C1 segment of cervical spinal cord (tissue), 14 donors: ENCODE measurements around the gene MLN.

Experiments
- DNase-seq, 14 donors: peaks; one replicate each; lab custom pipeline; 2025; lab: John Stamatoyannopoulos, UW

The MLN gene

DNA sequence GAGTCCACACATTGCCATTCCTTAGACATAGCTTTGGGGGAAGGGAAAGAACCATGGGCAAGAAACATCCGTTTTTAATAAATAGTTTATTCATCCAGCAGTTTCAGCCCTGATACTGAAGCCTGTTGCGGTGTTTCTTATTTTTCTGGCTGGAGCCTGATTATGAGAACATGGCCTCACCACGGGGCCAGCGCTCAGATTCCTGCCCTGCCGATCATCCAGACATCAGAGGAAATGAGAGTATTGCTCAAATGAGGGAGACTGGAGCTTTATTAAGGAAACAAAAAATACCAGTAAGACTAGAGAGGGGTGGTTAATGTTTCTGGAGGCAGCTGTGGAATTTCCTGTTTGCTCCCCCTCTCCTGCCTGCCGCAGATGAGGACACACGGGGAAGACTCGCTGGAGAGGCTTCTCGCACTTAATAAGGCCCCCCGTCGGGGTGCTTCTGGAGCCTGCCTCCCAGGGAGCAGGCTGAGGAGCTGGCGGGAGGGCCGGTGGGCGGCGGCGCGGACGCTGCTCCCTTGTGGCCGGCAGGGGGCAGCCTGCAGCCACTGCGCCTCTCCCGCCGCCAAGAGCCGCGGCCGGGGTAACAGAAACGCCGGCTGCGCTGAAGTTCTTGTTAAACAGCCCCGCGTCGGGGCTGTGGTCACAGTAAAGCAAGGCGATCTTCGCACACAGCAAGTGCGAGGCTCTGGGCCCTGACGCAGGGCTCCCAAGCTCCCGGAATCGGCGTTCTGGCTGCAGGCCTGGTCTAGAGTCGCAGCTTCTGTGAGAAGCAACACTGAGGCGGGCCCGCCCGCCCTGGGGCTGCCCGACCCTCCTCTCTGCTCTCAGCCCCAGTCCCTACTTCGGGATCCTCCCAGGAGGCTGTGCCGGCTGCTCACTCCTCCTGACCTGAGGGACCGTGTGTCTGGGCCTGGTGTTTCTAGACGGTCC lies 32.4 kb downstream of the MLN start:
- peak in 11 of 14 donors; percentile 9 to 73 (median 33) for DNase-seq

DNA sequence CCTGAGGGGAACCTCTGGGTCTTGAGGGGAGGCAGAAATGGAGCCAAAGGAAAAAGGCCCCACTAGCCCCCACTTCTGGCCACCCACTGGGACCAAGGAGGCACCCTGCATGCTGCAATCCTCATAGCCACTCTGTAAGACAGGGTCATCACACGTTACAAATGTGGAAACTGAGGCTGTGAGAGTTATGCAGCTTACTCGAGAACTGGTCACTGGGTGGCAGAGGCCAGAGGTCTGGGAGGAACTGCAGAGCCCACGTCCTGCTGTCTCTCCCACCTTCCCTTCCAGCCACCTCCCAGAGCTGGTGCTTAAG lies 33.0 kb downstream of the MLN start:
- DNase-seq, result no peak

DNA sequence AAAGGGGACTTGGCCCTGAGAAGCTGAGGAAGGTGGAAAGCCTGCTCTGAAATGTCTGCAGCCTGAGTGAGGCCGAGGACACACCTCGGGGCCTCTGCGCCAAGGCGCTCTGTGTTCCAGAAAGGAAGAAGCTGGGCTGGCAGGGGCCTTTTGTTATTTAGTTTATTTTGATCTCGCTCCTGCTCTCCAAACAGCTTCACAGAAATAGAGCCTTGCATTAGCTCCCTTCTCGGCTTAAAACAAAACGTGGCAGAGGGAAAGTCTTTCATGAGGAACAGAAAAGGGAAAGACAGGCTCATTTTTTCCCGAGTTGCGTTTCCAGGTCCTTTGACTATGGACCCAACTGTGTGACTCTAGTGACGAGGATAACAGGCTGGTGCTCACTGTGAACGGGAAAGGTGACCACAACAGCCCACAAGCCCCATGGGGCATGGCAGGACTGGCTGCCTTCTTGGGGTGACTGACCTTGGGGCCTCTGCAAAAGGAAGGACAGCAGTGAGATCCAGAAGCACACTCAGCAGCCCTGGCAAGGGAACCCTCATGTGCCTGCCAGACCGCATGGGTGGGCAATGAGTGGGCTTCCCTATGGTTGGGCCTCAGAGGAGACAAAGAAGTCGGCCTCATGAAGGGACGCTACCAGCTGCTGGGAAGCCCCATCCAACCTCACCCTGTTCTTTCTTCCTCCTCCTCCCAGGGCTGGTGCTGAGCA lies 33.5 kb downstream of the MLN start:
- no peak for DNase-seq

DNA sequence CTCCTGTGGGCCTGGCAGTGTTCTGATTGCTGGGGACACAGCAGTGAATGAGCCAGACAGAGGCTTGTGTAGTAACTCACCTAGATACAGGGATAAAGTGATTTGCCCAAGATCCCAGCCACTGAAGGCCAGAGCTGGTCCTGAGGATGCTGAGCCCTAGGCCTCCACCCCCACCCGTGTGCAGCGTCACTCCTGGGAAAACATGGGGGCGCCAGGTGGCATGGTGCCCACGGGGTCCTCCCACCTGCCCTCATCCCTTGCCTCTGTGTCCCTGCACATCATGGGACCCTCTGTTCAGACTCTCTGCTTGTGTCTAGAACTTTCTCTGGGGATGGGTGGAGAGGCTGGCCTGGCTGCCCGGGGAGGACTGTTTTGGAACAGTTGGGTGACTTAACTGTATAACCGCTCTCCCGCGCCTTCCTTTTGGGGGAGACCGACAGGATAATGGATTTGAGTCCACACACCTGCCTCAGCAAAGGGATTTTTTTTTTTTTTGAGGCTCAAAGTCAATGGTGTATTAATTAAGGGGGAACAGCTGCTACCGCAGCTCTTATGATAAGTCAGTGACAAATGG lies 34.5 kb downstream of the MLN start:
- DNase-seq, result no peak

DNA sequence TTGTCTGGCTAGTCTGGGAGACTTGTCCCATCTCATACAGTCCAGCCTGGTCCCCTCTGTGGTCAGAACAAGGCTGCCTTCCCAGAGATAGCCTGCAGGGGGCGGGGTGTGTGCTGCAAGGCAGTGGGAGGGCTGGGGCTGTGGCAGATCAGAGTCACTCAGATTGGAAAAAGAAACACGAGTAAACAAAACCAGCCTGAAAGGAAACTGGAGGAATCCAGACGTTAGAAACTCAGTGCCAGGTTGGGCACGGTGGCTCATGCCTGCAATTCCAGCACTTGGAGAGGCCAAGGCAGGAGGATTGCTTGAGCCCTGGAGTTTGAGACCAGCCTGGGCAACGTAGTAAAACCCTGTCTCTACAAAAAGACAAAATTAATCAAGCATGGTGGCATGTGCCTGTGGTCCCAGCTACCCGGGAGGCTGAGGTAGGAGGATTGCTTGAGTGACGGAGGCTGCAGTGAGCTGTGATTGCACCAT lies 35.1 kb downstream of the MLN start:
- DNase-seq, result peak in 13 of 14 donors; percentile 14 to 76 (median 46)

DNA sequence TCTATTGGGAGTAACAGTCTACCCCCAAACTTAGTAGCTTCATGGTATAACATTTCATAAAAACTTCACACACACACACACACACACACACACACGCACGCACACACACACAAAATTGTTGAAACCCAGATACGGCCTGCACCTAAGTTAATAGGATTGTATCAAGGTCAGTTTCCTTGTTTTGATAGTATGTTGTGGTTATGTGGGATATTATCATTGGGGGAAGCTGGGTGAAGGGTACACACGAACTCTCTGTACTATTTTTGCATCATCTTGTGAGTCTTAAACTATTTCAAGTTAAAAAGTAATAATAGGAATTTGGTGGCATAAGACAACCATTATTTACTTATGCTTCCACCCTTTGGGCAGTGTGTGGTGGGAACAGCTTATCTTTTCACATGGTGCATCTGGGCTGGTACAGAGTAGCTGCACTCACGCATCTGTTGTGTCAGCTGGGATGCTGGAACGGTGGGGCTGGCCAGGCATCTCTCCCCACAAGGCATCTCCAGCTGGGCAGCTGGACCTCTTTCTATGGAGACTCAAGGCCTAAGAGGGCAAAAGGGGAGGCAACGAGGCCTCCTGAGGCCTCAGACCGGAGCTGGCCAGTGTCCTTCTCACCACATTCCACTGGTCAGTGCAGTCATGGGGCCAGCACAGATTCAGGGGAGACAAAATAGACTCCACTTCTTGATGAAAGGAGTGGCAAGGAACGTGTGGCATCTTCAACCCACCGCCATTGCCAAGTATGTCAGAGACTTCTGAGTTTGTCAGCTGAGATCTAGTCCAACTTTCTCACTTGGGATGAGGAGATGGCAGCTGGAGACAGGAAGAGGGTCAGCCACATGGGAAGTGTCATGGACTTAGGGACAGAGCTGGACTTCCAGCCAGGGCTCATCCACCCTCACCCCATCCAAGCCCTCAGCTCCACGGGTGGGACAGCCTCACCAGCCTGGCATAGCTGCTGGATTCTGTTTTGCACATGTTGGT lies 36.6 kb downstream of the MLN start:
- no peak for DNase-seq

DNA sequence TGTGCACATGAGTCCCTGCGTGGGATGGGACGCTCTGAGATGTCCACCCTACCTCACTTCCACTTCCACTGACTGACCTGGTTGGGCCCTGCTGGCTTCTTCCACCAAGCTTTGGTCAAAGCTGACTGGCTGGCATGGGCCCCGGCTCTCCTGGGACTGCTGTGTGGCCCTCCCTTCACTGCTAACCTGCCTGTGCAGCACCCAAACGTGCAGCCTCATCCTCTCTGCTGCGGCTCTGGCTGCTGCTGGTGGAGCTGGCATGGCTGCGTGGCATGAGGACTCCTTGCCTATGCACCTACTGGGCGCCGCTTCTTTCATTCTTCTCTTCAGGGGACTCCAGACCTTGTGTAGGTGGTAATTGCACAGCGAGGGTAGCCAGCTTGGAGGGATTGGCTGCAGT lies 38.4 kb downstream of the MLN start:
- no peak for DNase-seq

DNA sequence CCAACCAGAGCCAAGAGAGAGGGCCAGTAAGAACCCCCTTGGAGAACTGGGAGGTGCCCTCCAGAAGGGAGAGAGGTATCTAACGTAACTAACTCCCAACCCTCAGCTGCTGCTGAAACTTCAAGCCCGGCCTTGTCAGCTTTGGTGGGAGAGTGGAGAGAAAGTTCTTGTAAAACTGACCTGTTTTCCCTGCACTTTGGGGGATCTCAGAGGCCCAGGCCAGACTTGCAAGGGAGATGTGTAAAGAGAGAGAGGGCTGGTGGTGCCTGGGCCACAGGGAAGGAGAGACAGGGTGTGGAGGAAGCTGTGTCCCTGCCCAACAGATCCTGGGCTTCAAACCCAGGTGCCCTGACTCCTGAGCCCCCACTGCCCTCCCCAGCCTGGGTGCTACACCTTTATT lies 39.8 kb downstream of the MLN start:
- DNase-seq, result no peak

DNA sequence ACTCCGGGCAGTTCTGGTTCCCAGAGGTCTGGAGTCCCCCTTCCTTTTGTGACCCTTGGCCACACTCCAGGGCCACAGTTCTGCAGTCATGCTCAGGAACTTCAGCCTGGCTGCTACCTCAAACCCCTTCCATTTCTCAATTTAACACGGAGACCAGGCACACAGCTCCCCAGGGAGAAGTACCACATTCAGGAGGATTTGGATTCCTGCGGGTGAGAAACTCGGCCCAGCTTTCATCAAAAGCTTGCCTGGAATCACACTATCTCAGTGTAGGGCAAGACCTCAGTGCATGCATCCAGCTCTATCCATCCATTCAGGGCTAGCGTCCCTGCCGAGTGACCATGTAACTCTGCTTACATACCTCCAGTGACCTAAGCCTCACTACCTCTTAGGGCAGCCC lies 40.3 kb downstream of the MLN start:
- DNase-seq, result no peak

DNA sequence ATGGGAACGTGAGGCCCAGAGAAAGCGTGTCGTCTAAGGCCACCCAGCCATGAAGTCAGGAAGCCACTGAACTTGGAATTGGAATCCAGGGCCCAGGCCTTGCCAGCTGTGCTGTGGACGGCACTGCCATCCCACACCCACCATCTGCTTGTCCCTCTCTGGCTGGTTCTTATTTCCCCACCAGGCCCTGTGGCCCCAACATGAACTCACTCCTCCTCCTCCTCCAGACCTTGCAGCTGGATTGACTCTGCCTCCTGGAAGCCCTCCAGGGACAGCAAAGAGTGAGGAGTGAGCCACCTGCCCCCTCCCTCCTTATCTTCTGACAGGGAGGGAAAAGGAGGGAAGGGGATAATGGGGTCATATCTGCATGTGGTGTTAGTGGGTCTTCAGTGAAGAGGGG lies 41.1 kb downstream of the MLN start:
- no peak for DNase-seq

DNA sequence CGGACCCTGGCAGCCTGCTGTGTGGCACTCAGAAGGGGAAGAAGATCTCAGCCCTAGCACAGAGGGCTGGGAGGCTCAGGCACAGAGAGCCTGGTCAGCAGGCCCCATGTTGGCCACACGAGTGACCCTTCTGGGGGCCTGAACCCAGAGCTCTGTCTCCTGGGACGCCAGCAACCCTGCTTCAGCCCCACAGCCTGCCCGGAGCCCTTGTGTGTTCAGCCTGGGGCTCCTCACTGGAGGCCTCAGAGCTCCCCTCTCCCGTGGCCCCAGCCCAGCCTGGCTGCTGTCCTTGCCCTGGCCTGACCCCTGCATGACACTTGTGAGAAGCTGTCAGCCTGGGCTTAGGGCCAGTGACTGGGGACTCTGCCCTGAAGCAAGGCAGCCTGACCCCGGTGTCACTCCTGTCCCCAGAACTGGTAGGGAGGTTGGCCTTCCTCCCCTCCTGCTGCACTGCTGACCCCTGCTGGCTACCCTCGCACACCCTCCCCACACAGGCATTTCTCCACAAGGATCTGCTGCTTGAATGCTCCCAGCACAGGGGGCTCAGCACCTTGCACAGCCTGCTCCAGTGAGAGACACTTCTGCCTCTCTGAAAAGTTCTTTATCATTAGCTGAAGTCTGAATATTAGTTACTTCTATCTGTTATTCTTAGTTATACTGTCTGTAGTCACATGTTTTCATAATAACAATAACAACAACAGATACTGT lies 41.7 kb downstream of the MLN start:
- peak in 11 of 14 donors; percentile 9 to 73 (median 37) for DNase-seq

DNA sequence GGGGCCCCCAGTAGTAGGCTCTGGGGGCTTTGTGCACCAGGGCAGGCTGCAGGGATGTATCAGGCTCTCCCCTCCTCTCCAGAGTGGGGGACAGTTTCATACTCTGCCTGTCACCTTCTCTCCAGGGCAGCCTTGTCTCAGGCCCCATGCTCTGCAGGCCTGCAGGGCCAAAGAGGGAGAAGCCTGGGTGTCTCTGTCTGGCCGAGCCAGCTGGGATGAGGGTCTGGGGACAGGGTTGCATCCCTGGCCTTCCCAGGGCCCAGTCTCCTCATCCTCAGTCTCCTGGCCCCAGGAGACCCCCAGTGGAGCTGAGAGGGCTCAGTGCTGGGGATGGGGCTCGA lies 42.3 kb downstream of the MLN start:
- DNase-seq, result no peak

DNA sequence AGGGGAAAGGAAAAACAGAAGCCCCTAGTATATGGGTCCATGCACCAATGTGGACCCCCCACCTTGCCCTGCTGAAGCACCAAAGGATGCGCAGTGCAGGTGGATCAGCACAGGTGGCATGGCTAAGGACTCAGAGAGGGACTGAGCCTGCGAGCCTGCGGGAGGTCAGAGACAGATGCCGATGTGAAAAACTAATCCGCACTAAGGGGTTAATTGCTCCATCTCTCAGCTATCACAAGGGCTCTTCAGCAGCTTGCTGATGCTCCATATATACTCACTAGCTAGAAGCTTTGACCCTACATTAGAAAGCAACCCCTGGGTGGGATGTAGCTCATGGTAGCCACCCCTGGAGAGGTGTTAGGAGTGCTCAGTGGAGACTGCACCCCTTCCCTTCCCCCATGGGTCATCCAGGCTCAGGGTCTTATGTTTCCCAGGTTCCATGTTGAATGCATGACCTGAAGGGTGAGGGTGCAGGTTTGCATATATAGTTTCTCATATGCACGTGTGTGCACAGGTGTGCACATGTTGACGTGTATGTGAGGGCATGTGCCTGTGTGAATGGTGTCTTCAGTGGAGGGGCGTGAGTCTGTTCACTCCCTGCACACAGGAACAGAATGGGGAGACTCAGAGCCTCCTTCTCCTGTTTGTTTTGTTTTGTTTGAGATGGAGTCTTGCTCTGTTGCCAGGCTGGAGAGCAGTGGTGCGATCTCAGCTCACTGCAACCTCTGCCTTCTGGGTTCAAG lies 43.7 kb downstream of the MLN start:
- no peak for DNase-seq

DNA sequence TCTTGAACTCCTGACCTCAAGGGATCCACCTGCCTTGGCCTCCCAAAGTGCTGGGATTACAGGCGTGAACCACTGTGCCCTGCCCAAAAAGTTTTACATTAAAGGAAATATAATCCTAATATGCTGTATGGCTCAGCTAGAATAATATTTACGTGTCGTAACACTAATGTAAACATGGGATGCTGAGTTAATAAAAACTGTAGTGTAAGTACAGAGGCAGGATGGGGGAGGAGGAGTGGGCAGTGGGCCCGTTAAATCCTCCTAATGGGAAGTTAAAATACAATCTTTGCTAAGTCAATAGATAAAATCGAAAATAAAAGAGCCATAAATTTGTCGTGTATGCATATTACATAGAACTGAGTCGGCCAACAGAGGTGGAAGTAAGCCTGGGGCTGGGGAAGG lies 45.0 kb downstream of the MLN start:
- no peak for DNase-seq

DNA sequence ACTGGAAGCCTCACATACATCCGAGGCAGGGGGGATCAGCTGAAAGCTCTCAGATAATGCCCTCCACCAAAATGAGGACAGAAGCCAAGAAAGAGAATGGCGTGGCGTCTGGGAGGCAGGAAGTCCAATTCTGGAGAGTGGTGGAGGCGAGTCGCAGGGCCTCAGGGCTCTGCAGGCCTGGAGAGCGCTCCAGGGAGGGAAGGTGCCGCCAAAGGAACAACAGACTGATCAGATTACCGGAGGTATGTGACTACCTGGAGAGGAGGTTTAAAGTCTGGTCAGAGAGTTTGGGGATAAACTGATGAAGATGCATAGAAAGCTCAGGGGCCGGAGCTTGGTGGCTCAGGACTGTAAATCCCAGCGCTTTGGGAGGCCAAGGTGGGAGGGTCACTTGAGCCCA lies 45.9 kb downstream of the MLN start:
- DNase-seq, result no peak

DNA sequence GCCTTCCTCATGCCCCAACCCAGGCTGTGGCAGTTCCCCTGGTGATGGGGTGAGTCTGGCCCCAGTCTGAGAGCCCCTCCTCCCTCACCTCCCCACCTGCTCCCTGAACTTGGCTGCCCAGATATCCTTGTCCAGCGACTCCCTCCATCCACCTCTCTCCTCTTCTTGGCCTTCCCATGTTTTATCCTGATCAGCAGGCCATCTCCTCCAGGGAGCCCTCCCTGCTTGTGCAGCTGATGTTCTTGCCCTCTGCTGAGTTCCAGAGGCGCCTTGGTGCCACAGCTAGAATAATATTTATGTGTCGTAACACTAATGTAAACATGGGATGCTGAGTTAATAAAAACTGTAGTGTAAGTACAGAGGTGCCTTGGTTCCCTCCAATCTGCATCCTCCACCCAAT lies 46.7 kb downstream of the MLN start:
- DNase-seq, result no peak

DNA sequence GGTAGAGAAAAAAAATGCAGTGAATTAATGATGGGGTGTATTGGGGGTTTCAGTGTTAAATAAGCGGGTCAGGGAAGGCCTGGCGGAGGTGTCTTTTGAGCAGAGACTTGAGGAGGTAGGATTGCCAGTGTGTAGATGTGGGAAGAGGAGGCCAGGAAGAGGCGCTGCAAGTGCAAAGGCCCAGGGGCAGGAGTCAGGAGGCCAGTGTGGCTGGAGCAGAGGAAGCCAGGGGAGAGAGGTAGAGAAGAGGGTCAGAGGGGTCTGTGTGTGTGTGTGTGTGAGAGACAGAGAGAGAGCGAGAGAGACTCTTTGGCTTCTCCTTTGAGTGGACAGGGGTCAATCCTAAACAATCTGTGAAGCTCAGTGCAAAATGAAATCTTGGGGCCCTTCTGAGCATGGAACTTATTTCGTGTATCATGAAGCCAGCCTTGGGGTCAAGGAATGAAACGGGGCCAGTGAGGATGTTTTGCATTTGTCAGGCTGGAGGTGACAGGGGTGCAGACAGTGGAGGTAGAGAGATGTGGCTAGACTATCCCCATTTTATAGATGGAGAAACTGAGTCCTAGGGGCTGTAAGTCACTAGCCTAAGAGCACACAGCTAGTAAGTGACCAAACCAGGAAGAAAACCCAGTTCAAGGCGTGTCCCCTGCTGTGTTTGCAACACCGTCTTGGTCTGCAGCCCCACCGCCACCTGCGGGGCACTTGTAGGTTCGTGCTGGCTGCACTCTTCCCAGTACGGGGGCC lies 47.4 kb downstream of the MLN start:
- no peak for DNase-seq

DNA sequence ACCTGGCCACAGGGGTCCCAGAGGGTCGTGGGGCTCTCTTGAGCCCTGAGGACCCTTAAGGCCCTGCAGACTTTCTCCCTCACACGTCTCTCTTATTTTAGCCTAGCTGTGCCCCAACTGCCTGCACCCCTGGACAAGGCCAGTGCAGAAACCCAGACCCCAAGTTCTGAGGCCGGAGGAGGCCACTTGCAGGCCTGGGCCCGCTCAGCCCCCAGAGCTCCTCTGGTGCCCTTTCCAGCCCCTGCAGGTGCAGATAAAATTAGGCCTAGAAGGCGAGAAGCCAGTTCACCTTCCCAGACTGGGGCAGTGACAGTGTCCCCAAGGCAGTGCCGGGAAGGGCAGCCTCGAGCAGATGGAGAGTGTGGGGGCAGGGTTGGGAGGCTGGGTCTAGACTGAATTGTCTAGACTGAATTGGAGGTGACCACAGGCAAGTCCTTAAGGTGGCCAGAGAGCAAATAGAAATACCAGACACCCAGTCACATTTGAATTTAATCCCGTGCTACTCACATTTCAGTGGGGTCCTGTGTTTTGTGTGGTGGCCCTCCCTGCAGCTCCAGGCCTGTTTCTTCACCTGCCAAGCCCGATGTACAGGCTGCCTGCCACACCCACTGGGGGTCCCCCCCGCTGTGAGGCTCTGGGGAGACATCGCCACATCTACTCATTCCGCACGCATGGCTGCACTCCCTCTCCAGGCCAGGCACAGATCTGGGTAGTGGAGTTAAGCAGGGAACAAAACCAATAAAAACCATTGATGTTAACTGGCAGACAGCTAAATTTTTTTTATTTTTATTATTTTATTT lies 48.5 kb downstream of the MLN start:
- no peak for DNase-seq

DNA sequence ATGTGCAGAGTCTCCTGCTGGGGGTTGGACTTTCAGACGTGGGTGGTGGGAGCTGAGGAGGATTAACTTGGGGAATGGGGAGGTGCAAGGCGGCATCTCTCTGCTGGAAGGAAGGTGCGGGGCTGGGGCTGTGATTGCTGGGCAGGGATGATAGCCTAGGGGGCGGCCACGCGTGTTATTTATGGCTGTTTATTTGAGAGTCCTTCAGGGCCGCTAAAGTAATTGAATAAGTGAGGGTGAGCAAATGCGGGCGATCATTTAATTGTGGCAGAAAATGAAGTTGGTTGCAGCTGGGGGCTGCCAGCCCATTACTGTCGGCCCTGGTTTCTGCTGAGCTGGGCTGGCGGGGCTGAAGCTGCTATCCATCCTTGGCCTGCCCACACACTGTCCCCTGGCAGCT lies 49.6 kb downstream of the MLN start:
- DNase-seq, result no peak
